HUES48 (cell line): Measurements from ENCODE around the gene METAP1D.
"Not testable (repeated sequence)": the region's sequence is repeated elsewhere in the genome, so short reads cannot be mapped to it uniquely, and the experiment has no call there.

Experiments
- H3K27ac ChIP-seq: one replicate; pipeline ENCODE4 v1.7.0; 2013; ENCODE audit warnings: low read depth, low read length, inconsistent platforms
- H3K27me3 ChIP-seq: 2 replicates; pipeline ENCODE4 v1.6.1; 2013; ENCODE audit warnings: mild to moderate bottlenecking, low read length; ENCODE audit not compliant: control insufficient read depth, insufficient read depth
- H3K36me3 ChIP-seq: 2 replicates; pipeline ENCODE4 v1.6.1; 2013; ENCODE audit warnings: low read length; ENCODE audit not compliant: control insufficient read depth, insufficient read depth
- H3K4me1 ChIP-seq: 2 replicates; pipeline ENCODE4 v1.6.1; 2013; ENCODE audit warnings: mild to moderate bottlenecking, low read length; ENCODE audit not compliant: control insufficient read depth, insufficient read depth
- H3K4me3 ChIP-seq: 2 replicates; pipeline ENCODE4 v1.5.1; 2013; ENCODE audit warnings: mild to moderate bottlenecking, low read depth, low read length
- H3K9ac ChIP-seq: 2 replicates; pipeline ENCODE4 v1.6.1; 2013; ENCODE audit warnings: mild to moderate bottlenecking, low read depth, low read length, moderate library complexity
- H3K9me3 ChIP-seq: 2 replicates; pipeline ENCODE4 v1.6.1; 2013; ENCODE audit warnings: low read length; ENCODE audit not compliant: control insufficient read depth, insufficient read depth

The METAP1D gene

DNA sequence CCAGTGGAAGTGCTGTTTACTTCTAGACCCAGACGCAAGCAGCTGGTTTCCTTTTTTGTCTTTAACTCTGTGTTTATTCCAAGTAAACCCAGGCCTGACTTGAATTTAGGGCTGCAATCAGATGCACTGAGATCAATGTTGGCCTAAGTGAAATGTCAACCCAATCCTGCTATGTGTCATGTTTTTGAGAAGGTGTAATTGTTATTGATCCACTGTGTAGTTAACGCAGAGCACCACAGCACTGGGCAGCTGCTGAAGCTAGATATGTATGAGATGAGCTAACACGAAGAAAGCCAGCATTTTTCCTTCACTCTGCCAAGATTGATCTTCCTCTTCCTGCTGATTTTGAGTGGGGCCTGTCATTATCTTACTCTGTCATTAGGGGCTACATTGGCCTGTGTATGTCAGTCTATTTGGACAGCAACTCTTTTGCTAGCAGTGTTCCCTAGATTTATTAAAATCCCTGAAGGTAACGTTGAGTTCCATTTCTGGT, 66.7 kb downstream of the METAP1D start:
- Histone ChIP-seq H3K9ac (no peak overlapping the region), H3K9me3 (no peaks in the 10 kb centered on the region), H3K36me3 (no peaks in the 10 kb centered on the region), H3K27ac (no peak overlapping the region), H3K27me3 (no peaks in the 10 kb centered on the region), H3K4me1 (no peaks in the 10 kb centered on the region), H3K4me3 (no peak overlapping the region)

DNA sequence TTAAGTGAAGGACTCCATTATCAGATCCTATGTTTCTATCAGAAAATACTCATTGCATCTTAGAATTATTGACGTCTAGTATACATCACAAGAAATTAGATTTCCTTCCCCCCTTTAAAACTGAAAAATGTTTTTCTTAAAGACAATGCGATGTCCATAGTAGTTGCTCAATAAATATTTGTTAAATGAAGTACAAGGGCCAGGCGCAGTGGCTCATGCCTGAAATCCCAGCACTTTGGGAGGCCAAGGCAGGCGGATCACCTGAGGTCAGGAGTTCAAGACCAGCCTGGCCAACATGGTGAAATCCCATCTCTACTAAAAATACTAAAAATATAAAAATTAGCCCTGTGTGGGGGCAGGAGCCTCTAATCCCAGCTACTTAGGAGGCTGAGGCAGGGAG, 68.2 kb downstream of the METAP1D start:
- not testable (repeated sequence) for H3K9me3 ChIP-seq, H3K4me3 ChIP-seq, H3K27me3 ChIP-seq, H3K36me3 ChIP-seq, H3K9ac ChIP-seq, H3K4me1 ChIP-seq, H3K27ac ChIP-seq

DNA sequence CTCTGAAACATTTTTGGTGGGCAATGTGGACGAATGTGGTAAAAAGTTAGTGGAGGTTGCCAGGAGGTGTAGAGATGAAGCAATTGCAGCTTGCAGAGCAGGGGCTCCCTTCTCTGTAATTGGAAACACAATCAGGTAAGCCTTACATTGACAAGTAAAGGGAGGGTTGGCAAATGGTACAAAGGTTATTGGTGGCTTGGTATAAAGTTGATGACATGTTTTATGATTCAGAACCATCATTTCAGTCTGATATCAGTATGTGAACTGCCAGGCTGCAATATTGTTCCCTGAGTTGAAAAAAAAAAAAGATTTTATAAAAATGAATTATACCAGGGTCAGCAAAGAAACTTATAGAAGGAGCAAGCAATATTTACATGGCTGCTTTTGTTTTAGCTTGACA, 71.2 kb downstream of the METAP1D start:
- Histone ChIP-seq H3K4me1 (no peaks in the 10 kb centered on the region), H3K4me3 (no peak overlapping the region), H3K9ac (no peak overlapping the region), H3K27me3 (peaks cover 4% of the 10 kb centered on the region; the same call in 1 of the 2 replicates), H3K9me3 (no peaks in the 10 kb centered on the region), H3K27ac (no peak overlapping the region), H3K36me3 (no peaks in the 10 kb centered on the region)

DNA sequence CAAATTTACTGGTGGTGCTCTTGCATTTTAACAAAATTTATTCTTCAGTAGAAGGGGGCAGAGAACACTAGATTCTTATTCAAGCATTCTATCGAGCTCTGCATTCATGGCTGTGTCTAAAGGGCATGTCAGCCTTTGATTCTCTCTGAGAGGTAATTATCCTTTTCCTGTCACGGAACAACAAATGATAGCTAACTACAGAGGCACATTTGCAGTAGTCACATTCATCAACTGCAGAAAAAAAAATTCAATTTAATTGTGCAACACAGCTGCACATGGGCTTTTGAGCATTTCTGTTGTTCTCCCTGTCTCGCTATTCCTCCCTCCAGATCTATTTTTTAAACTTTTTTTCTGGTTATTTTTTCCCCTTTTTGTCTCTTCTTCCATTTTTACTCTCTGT, 72.5 kb downstream of the METAP1D start:
- Histone ChIP-seq H3K9ac (no peak overlapping the region), H3K27me3 (peaks cover 16% of the 10 kb centered on the region), H3K27ac (no peak overlapping the region), H3K9me3 (no peaks in the 10 kb centered on the region), H3K4me1 (no peaks in the 10 kb centered on the region), H3K36me3 (no peaks in the 10 kb centered on the region), H3K4me3 (no peak overlapping the region)

DNA sequence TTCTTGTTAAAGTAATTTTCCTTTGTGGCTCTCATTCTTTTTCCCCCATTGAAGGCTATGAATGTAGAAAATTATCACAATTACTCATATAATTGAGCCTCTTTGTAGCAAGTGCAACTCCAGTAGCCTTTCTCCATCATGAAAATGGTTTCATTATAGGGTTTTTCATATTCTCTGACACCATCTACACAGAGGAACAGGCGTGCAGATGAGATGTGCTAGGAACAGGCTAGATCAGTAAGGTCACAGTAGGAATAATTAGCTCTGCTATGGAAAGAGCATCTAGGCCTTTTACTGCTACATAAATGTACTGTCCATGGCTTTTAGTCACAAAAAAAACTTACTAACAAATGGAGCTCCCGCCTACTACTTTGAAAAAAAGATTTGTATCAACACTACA, 73.0 kb downstream of the METAP1D start:
- H3K4me3 ChIP-seq = no peak overlapping the region

DNA sequence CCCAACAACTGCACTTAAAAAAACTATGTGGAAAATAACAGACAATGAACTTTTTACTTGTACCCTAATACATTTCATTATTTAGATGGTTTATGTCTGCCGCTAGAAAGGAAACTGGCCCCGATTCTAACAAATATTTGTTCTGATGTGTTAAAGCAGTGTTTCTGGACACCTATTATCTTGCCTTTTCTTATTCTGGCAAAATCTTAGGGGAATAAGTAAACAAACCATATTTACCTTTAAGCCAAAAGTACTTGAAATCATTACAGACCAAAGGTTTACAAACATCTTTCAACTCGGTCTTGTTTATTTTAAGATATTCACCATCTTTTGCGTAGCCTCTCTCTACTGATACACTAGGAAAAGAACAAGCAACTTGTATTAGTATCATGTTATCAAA, 73.8 kb downstream of the METAP1D start:
- H3K27me3 ChIP-seq = peaks cover 28% of the 10 kb centered on the region
- no peak overlapping the region for H3K9ac ChIP-seq
- H3K27ac ChIP-seq = no peak overlapping the region
- no peaks in the 10 kb centered on the region for H3K36me3 ChIP-seq
- H3K4me1 ChIP-seq = no peaks in the 10 kb centered on the region
- H3K9me3 ChIP-seq = no peaks in the 10 kb centered on the region
- no peak overlapping the region for H3K4me3 ChIP-seq

More for the DNA sequence above, 73.0 kb downstream of the METAP1D start:
- no peaks in the 10 kb centered on the region for H3K9me3 ChIP-seq
- no peaks in the 10 kb centered on the region for H3K4me1 ChIP-seq
- H3K27ac ChIP-seq = no peak overlapping the region
- H3K36me3 ChIP-seq = no peaks in the 10 kb centered on the region
- H3K27me3 ChIP-seq = peaks cover 20% of the 10 kb centered on the region
- no peak overlapping the region for H3K9ac ChIP-seq

DNA sequence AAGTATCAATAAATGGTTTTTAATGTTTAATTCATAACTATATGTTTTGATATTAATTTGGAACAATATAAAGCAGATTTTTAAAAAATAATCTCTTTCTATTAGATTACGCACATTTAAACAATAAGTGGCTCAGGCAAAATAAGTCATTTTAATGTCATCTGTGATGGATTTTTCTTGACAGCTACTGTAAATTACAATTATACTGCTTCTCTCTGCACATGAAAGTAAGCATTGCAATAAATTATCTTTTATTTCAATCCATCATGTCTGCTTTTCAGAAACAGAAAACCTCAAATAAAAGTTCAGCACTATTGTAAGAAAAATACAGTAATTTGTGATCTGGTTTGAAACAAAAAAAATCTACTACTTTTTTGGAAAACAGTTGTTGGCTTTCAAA, 74.5 kb downstream of the METAP1D start:
- H3K36me3 ChIP-seq = no peaks in the 10 kb centered on the region
- no peaks in the 10 kb centered on the region for H3K9me3 ChIP-seq
- H3K27ac ChIP-seq = no peak overlapping the region
- H3K27me3 ChIP-seq = peaks cover 35% of the 10 kb centered on the region
- no peak overlapping the region for H3K9ac ChIP-seq
- no peak overlapping the region for H3K4me3 ChIP-seq
- no peaks in the 10 kb centered on the region for H3K4me1 ChIP-seq

DNA sequence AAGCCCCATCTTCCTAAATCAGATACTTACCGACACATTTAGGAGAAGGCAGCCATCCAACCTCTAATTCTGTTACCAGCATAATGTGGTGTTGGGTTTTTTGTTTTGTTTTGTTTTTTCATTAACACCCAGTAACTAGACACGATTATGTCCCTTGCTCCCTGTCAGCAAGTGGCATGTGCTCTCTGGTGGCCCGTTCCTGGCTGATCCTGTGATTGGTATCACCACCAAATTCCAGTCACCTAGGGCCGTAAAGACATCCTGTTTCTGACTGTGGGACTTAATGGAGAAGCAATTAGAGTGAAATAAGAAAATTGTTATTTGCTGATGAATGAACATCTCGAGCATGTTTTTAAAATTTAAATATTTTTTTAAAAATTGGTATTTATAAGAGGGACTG, 79.7 kb downstream of the METAP1D start:
- Histone ChIP-seq H3K27ac (no peak overlapping the region), H3K27me3 (peaks cover 87% of the 10 kb centered on the region), H3K9me3 (no peaks in the 10 kb centered on the region), H3K4me3 (no peak overlapping the region), H3K36me3 (no peaks in the 10 kb centered on the region), H3K9ac (no peak overlapping the region), H3K4me1 (peaks cover 35% of the 10 kb centered on the region)

DNA sequence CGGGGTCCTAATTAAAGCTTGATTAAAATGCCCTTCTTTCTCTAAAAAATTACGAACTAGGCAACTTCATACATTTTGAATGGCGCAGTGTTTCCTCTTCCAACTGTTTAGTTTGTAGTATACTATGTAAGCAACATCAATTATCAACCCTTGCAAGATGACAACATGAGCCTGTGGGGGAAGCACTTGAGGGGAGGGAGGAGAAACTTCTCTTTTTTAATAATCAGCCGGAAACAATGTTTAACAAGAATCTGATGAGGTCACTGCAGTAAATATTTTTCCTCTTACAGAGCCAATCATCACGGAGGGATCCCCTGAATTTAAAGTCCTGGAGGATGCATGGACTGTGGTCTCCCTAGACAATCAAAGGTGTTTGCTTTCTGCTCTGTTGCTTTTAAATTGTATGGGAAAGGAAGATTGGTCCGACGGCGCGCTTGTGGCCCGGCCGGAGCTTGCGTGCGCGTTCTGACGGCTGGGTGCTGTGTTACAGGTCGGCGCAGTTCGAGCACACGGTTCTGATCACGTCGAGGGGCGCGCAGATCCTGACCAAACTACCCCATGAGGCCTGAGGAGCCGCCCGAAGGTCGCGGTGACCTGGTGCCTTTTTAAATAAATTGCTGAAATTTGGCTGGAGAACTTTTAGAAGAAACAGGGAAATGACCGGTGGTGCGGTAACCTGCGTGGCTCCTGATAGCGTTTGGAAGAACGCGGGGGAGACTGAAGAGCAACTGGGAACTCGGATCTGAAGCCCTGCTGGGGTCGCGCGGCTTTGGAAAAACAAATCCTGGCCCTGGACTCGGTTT, 80.3 kb downstream of the METAP1D start:
- H3K9ac ChIP-seq = no peak overlapping the region
- H3K4me1 ChIP-seq = peaks cover 35% of the 10 kb centered on the region
- no peak overlapping the region for H3K4me3 ChIP-seq
- H3K27me3 ChIP-seq = peaks cover 93% of the 10 kb centered on the region
- no peaks in the 10 kb centered on the region for H3K36me3 ChIP-seq
- no peaks in the 10 kb centered on the region for H3K9me3 ChIP-seq
- no peak overlapping the region for H3K27ac ChIP-seq

DNA sequence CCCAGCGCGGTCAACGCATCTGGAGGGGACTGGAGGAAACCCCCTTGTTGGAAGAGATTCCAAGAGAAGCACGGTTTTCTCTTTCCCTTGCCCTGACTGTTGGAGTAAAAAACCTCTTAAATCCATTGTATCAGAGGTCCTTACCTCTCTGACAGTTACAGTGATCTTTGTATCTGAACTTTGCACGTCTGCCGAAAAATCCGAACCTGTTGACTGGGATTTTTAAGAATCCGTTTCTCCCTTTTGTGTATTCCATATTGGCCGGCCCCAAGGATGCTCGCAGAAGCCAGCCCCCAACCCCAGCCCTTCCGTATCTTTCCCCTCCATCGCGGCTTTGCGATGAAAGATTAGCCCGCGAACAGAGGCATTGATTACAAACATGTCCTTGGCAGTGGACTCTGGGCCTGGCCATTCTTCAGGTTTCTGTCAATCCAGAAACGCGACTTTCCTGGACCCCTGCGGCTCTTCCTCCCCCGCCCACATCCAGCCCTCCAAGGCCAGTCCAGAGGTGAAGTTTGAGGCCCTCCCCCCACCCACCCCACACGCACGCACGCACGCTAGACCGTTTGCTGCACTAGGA, 81.0 kb downstream of the METAP1D start:
- Histone ChIP-seq H3K9ac (no peak overlapping the region), H3K4me1 (peaks cover 39% of the 10 kb centered on the region), H3K27me3 (peaks cover 98% of the 10 kb centered on the region), H3K4me3 (peak overlapping the region; percentile 7; the same call in 1 of the 2 replicates), H3K9me3 (no peaks in the 10 kb centered on the region), H3K36me3 (no peaks in the 10 kb centered on the region), H3K27ac (no peak overlapping the region)

DNA sequence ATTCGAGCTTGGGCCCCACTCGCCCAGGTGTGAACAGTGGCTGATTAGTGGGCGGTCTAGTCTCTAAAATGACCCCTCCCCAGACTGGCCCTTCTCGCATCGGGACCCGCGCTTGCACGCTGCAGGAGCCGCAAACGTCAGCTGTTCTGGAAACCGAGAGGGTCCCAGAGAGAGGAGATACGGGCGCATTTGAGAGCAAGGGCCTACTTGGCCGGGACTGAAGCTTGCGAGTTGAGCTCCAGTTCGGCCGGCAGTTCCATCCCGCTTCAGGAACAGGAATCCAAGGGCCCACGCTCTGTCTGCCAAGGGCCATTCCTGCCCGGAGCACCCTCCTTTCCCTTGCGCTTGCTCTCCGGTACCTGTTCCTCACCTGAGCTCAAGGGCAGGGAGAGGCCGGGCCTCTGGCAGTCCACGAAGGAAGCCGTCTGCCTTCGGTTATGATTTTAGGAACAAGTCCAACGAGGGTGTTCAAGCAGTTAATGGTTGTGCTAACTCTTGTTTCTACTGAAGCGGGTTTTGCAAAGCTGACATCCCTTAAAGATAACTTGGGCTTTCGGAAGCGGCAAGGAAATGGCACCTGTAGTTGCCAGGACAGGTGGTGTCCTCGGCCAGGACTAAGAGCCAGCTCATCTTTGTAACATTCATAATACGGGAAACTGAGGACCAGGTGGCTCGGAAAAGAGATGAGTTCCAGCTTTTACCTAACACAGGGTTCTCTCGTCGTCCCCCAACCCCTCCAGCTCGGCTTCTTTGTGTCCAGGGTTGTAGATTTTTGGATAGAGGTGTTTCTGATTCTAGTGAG, 81.7 kb downstream of the METAP1D start:
- Histone ChIP-seq H3K36me3 (no peaks in the 10 kb centered on the region), H3K27me3 (peaks cover 100% of the 10 kb centered on the region), H3K9me3 (no peaks in the 10 kb centered on the region), H3K27ac (no peak overlapping the region), H3K4me1 (peaks cover 44% of the 10 kb centered on the region), H3K9ac (no peak overlapping the region), H3K4me3 (peak overlapping the region; percentile 7; the same call in 1 of the 2 replicates)
